Neural progenitor cell (in vitro differentiated cells): ENCODE data around the gene ACOX3. TPM values are rescaled to one million over a fixed set of nuclear protein-coding genes. Genes with fewer than 3 reads are reported as not detected.

Experiments used
- DNase-seq: peaks from one replicate; pipeline ENCODE4 v3.0.0-alpha.2; 2016; ENCODE audit warnings: low spot score
- H2AFZ ChIP-seq: fragments of 200-600 bp; sonication (generic); replicated peaks from 2 replicates; pipeline ENCODE4 v1.6.1; 2016; ENCODE audit warnings: antibody characterized with exemption
- H3F3A ChIP-seq: fragments of 200-600 bp; sonication (generic); 2 replicates; pipeline ENCODE4 v1.6.1; 2016; ENCODE audit warnings: antibody characterized with exemption, low read depth
- H3K27ac ChIP-seq: fragments of 200-600 bp; sonication (generic); 2 replicates; pipeline ENCODE4 v1.5.1; 2016; ENCODE audit warnings: mild to moderate bottlenecking
- H3K27me3 ChIP-seq: fragments of 200-600 bp; sonication (generic); 2 replicates; pipeline ENCODE4 v1.6.1; 2016; ENCODE audit warnings: mild to moderate bottlenecking, moderate library complexity
- H3K36me3 ChIP-seq: fragments of 200-600 bp; sonication (generic); 2 replicates; pipeline ENCODE4 v1.5.1; 2016
- H3K4me1 ChIP-seq: fragments of 200-600 bp; sonication (generic); 2 replicates; pipeline ENCODE4 v1.6.1; 2016; ENCODE audit warnings: mixed run types
- H3K4me2 ChIP-seq: fragments of 200-600 bp; sonication (generic); 2 replicates; pipeline ENCODE4 v1.6.1; 2016
- H3K4me3 ChIP-seq: fragments of 200-600 bp; sonication (generic); 2 replicates; pipeline ENCODE4 v1.5.1; 2016
- H3K79me2 ChIP-seq: fragments of 200-600 bp; sonication (generic); 2 replicates; pipeline ENCODE4 v1.6.1; 2016; ENCODE audit warnings: low read depth
- H3K9ac ChIP-seq: fragments of 200-600 bp; sonication (generic); 2 replicates; pipeline ENCODE4 v1.6.1; 2016
- H3K9me3 ChIP-seq: fragments of 200-600 bp; sonication (generic); 2 replicates; pipeline ENCODE4 v1.5.1; 2016; ENCODE audit warnings: low read depth
- H4K20me1 ChIP-seq: fragments of 200-600 bp; sonication (generic); 2 replicates; pipeline ENCODE4 v1.6.1; 2016; ENCODE audit warnings: low read depth
- H3K27ac Mint-ChIP-seq: 3 replicates; pipeline ENCODE4 v1.8.0; 2021; ENCODE audit warnings: mixed read lengths
- H3K27me3 Mint-ChIP-seq: 2 replicates; pipeline ENCODE4 v1.8.0; 2022; ENCODE audit warnings: low read depth, mild to moderate bottlenecking, inconsistent platforms, moderate library complexity, mixed read lengths; ENCODE audit not compliant: insufficient read depth
- H3K36me3 Mint-ChIP-seq: 3 replicates; pipeline ENCODE4 v1.8.0; 2021; ENCODE audit warnings: mixed read lengths
- H3K4me1 Mint-ChIP-seq: 3 replicates; pipeline ENCODE4 v1.8.0; 2021; ENCODE audit warnings: mixed read lengths
- H3K4me3 Mint-ChIP-seq: 3 replicates; pipeline ENCODE4 v1.8.0; 2021; ENCODE audit warnings: mild to moderate bottlenecking, moderate library complexity, mixed read lengths
- H3K9me3 Mint-ChIP-seq: 3 replicates; pipeline ENCODE4 v1.8.0; 2020; ENCODE audit warnings: mixed read lengths
- EZH2 ChIP-seq: fragments of 200-600 bp; sonication (generic); IDR thresholded peaks from 2 replicates; pipeline ENCODE4 v1.6.1; 2017; ENCODE audit warnings: antibody characterized with exemption, mild to moderate bottlenecking, moderate library complexity
- EZH2phosphoT487 ChIP-seq: fragments of 200-600 bp; sonication (generic); IDR thresholded peaks from 2 replicates; pipeline ENCODE4 v1.6.1; 2017; ENCODE audit warnings: antibody characterized with exemption
- total RNA-seq: library from RNA; depleted of rRNA; stranded (reverse); fragments of >200 nt; gene quantifications from 2 replicates; pipeline ENCODE4 v1.2.3, GENCODE V29; 2015; ENCODE audit warnings: low replicate concordance
- TF ChIP-seq, protein P1 (sequence below): fragments of 200-600 bp; sonication (generic); IDR thresholded peaks from 2 replicates; pipeline ENCODE4 v1.5.1; 2017; ENCODE audit warnings: antibody characterized with exemption, mild to moderate bottlenecking

The ACOX3 gene
- total RNA-seq, 1 donor from 2014 or later: 14.0 TPM

DNA sequence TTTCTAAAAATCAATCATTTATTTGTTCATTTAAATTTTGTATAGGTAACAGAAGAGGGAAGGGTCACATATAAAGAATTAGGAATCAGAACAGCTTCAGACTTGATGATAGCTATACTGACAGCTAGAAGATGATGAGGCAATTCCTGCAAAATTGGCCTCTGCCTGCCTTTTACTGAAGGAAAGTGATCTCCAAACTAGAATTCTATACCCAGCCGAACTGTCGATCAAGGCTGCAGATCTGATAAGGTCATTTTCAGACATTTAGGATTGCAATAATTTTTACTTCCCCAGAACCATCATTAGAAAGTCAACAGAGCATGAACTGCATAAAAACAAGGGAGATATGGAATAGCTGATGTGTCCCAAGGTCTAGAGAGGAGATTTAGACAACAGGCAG, 104.7 kb downstream of the ACOX3 start:
- Histone ChIP-seq H3F3A (no peaks in the 10 kb centered on the region), H3K9ac (no peak overlapping the region), H3K79me2 (no peaks in the 10 kb centered on the region), H3K27me3 (no peaks in the 10 kb centered on the region), H3K9me3 (no peaks in the 10 kb centered on the region), H3K4me2 (no peak overlapping the region), H3K27ac (no peak overlapping the region), H3K36me3 (no peaks in the 10 kb centered on the region), H2AFZ (no peak overlapping the region), H3K4me1 (no peaks in the 10 kb centered on the region), H4K20me1 (no peaks in the 10 kb centered on the region), H3K4me3 (no peak overlapping the region)
- DNase-seq: no peak
- Mint-ChIP-seq H3K27me3 (peaks cover 4% of the 10 kb centered on the region), H3K27ac (no peak overlapping the region), H3K4me3 (no peak overlapping the region), H3K4me1 (no peaks in the 10 kb centered on the region), H3K9me3 (peaks cover 22% of the 10 kb centered on the region), H3K36me3 (no peaks in the 10 kb centered on the region)
- no peak for TF ChIP-seq EZH2
- TF ChIP-seq EZH2phosphoT487: no peak
- TF ChIP-seq, protein P1, sequence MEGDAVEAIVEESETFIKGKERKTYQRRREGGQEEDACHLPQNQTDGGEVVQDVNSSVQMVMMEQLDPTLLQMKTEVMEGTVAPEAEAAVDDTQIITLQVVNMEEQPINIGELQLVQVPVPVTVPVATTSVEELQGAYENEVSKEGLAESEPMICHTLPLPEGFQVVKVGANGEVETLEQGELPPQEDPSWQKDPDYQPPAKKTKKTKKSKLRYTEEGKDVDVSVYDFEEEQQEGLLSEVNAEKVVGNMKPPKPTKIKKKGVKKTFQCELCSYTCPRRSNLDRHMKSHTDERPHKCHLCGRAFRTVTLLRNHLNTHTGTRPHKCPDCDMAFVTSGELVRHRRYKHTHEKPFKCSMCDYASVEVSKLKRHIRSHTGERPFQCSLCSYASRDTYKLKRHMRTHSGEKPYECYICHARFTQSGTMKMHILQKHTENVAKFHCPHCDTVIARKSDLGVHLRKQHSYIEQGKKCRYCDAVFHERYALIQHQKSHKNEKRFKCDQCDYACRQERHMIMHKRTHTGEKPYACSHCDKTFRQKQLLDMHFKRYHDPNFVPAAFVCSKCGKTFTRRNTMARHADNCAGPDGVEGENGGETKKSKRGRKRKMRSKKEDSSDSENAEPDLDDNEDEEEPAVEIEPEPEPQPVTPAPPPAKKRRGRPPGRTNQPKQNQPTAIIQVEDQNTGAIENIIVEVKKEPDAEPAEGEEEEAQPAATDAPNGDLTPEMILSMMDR: no peak

DNA sequence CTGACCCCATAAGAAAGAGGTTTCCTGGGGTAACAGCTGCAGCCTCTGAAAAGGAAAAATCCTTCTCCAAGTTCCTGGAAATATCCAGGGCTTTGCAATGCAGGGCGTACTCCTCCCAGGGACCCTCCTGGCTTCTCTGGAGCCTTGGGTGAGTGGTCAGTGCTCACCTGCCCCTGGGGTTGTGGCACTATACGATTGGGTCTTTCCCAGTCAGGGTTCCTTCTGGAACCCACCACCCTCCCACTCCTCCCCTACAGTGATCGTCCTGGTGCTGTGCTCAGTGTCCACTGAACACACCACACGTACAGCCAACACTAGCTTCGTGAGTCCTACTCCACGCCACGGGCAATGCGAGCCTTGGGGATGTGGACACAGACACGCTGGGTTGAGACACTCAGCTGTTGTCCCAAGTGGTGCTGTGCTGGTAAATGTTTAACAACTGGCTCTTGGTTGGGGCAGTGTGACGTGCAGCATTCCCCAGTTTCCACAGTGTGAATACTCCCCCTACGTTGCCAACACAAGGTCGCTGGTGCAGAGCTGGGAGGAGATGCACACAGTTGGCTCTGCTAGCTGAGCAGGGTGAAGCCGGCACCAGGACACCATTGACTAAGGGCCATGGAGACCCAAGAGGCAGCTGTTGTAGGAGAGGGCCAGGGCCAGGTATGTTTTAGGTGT, 105.6 kb downstream of the ACOX3 start:
- Histone ChIP-seq H3F3A (no peaks in the 10 kb centered on the region), H3K9me3 (no peaks in the 10 kb centered on the region), H4K20me1 (no peaks in the 10 kb centered on the region), H3K4me2 (no peak overlapping the region), H3K4me3 (no peak overlapping the region), H2AFZ (no peak overlapping the region), H3K9ac (no peak overlapping the region), H3K27me3 (no peaks in the 10 kb centered on the region), H3K79me2 (no peaks in the 10 kb centered on the region), H3K4me1 (no peaks in the 10 kb centered on the region), H3K36me3 (no peaks in the 10 kb centered on the region), H3K27ac (no peak overlapping the region)
- H3K27ac Mint-ChIP-seq: no peak overlapping the region
- DNase-seq: no peak
- H3K27me3 Mint-ChIP-seq: peaks cover 4% of the 10 kb centered on the region
- H3K9me3 Mint-ChIP-seq: peaks cover 20% of the 10 kb centered on the region
- no peak overlapping the region for H3K4me3 Mint-ChIP-seq
- H3K4me1 Mint-ChIP-seq: no peaks in the 10 kb centered on the region
- no peaks in the 10 kb centered on the region for H3K36me3 Mint-ChIP-seq
- TF ChIP-seq, protein P1: no peak
- TF ChIP-seq EZH2: no peak
- no peak for TF ChIP-seq EZH2phosphoT487

DNA sequence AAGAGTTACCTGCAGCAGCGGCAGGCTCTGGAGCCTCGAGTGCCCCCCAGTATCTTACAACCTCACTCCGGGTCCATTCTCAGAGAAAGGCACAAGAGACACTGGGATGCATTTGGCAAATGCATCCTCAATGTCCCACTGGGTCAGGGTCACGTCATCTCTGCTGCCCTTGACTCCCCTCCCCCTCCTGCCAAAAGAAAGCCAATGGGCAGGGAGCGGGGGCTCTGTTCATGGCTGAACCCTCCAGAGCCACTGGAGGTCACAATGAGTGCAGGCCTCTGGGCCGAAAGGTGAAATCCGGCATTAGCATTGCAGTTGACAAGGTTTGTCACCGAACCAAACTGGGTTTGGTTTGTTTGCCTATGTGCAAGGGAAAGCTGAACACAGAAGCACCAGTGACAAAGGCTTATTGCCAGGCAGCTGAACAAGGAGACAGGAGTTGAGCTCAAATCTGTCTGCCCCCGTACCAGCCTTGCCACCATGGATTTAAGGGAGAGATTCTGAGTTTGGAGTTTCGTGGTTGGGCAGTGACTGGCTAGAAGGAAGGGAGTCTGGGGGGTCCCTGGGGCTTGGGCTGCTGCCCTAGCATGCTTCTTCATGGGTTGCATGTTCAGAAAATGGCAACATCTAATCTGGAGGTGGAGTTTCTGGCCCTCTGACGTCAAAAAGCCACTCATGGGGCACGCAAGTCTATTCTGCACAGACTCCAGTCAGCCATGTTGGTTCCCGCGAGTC, 106.6 kb downstream of the ACOX3 start:
- Mint-ChIP-seq H3K27me3 (peaks cover 4% of the 10 kb centered on the region), H3K27ac (no peak overlapping the region), H3K9me3 (peaks cover 20% of the 10 kb centered on the region), H3K36me3 (no peaks in the 10 kb centered on the region), H3K4me1 (no peaks in the 10 kb centered on the region), H3K4me3 (no peak overlapping the region)
- Histone ChIP-seq H3K27ac (no peak overlapping the region), H3K79me2 (no peaks in the 10 kb centered on the region), H3K9ac (no peak overlapping the region), H4K20me1 (no peaks in the 10 kb centered on the region), H3K27me3 (no peaks in the 10 kb centered on the region), H3K4me1 (no peaks in the 10 kb centered on the region), H3K4me3 (no peak overlapping the region), H3F3A (no peaks in the 10 kb centered on the region), H3K4me2 (no peak overlapping the region), H2AFZ (no peak overlapping the region), H3K9me3 (no peaks in the 10 kb centered on the region), H3K36me3 (no peaks in the 10 kb centered on the region)
- TF ChIP-seq, protein P1: no peak
- TF ChIP-seq EZH2: no peak
- no peak for TF ChIP-seq EZH2phosphoT487
- no peak for DNase-seq
